Left lung (tissue), 10 donors: Measurements from ENCODE around the gene TRUB1. TPM values are rescaled to one million over a fixed set of nuclear protein-coding genes. Genes with fewer than 3 reads are reported as not detected.

Experiments used
- ATAC-seq: fragments of 200-7000 bp; cut with Tn5 transposase; one replicate; pipeline ENCODE4 v1.9.1; 2020; ENCODE audit warnings: moderate library complexity
- DNase-seq, 4 donors: peaks; one replicate each; pipeline ENCODE4 v3.0.0-alpha.2; 2013 to 2020
- H3K27ac ChIP-seq, 2 donors: fragments of 200-600 bp; sonication (generic) in 1 of 2; one replicate each; pipeline versions ENCODE4 v1.5.0 to v1.8.0; 2020 to 2021
- H3K27me3 ChIP-seq, 2 donors: fragments of 200-600 bp; sonication (generic) in 1 of 2; one replicate each; pipeline versions ENCODE4 v1.5.0 to v1.8.0; 2020 to 2021
- H3K36me3 ChIP-seq, 2 donors: fragments of 200-600 bp; sonication (generic) in 1 of 2; one replicate each; pipeline versions ENCODE4 v1.5.0 to v1.8.0; 2020 to 2021
- H3K4me1 ChIP-seq, 2 donors: fragments of 200-600 bp; one replicate each; pipeline ENCODE4 v1.8.0; 2021
- H3K4me3 ChIP-seq, 2 donors: fragments of 200-600 bp; sonication (generic) in 1 of 2; one replicate each; pipeline versions ENCODE4 v1.5.0 to v1.8.0; 2020 to 2021; ENCODE audit warnings: mild to moderate bottlenecking in 1 of 2
- H3K9me3 ChIP-seq, 2 donors: fragments of 200-600 bp; sonication (generic) in 1 of 2; one replicate each; pipeline versions ENCODE4 v1.5.0 to v1.8.0; 2020 to 2021
- CTCF ChIP-seq, 2 donors: fragments of 200-600 bp; sonication (generic) in 1 of 2; IDR thresholded peaks; one replicate each; pipeline versions ENCODE4 v1.5.0 to v1.8.0; 2021; ENCODE audit warnings: antibody characterized with exemption in 2 of 2
- intact Hi-C, 2 donors: fragments of 100-400 bp; cut with DNase I; formaldehyde crosslinking; loops; one replicate each; pipeline versions ENCODE4 v1.11.2 to v1.14.2; 2022
- polyA plus RNA-seq, 6 donors: library from polyadenylated mRNA; unstranded; fragments of 120-200 nt; gene quantifications; one replicate each; pipeline ENCODE4 v1.2.1, GENCODE V29; 2013; ENCODE audit not compliant: insufficient read length in 6 of 6
- total RNA-seq, 2 donors: library from RNA; stranded (reverse); fragmentation: NEBNext Ultra II Directional; extraction: Animal tissue kit (Norgen Biotek cat#: 25700); gene quantifications; one replicate each; pipeline ENCODE4 v1.2.1, GENCODE V29; 2021
- donor health status: DM: no; HTN: yes; CAD: no.
- donor health status: DM: no; HTN: no; CAD: no.

TRUB1 gene
- total and polyA plus RNA-seq, 8 donors: 11.8 to 31.5 (median 28.4) TPM

GRCh38 chr10:115022733-115023132 is 84.7 kb downstream of the TRUB1 start:
- Histone ChIP-seq H3K4me3 (no peak overlapping the region), H3K9me3 (no peaks in the 10 kb centered on the region), H3K27me3 (no peaks in the 10 kb centered on the region), H3K4me1 (no peaks in the 10 kb centered on the region), H3K27ac (no peak overlapping the region), H3K36me3 (no peaks in the 10 kb centered on the region)
- intact Hi-C loops: no loop called here
- DNase-seq: no peak
- no peak for TF ChIP-seq CTCF (IDR thresholded peaks at IDR 0.05)
- ATAC-seq: no peak

- Histone ChIP-seq H3K4me1 (no peaks in the 10 kb centered on the region), H3K27me3 (no peaks in the 10 kb centered on the region), H3K27ac (no peak overlapping the region), H3K4me3 (no peak overlapping the region), H3K9me3 (no peaks in the 10 kb centered on the region), H3K36me3 (no peaks in the 10 kb centered on the region)
- intact Hi-C loops: no loop called here
- TF ChIP-seq CTCF (IDR thresholded peaks at IDR 0.05): no peak
- no peak for DNase-seq
- ATAC-seq: no peak
Measured at GRCh38 chr10:115023715-115024114, 85.7 kb downstream of the TRUB1 start.

GRCh38 chr10:115024371-115024770 is 86.4 kb downstream of the TRUB1 start:
- DNase-seq: no peak
- no peaks in the 10 kb centered on the region for H3K9me3 ChIP-seq
- intact Hi-C loops: no loop called here
- no peaks in the 10 kb centered on the region for H3K4me1 ChIP-seq
- TF ChIP-seq CTCF (IDR thresholded peaks at IDR 0.05): no peak
- no peaks in the 10 kb centered on the region for H3K36me3 ChIP-seq
- no peak for ATAC-seq
- no peaks in the 10 kb centered on the region for H3K27me3 ChIP-seq
- no peak overlapping the region for H3K27ac ChIP-seq
- H3K4me3 ChIP-seq: no peak overlapping the region

- Histone ChIP-seq H3K4me3 (no peak overlapping the region), H3K27me3 (no peaks in the 10 kb centered on the region), H3K4me1 (no peaks in the 10 kb centered on the region), H3K36me3 (no peaks in the 10 kb centered on the region), H3K9me3 (no peaks in the 10 kb centered on the region), H3K27ac (no peak overlapping the region)
- TF ChIP-seq CTCF (IDR thresholded peaks at IDR 0.05): no peak
- intact Hi-C loops: no loop called here
- DNase-seq (no peak), ATAC-seq (no peak)
Measured at GRCh38 chr10:115026056-115026745, 88.2 kb downstream of the TRUB1 start.

GRCh38 chr10:115026746-115027140 is 88.7 kb downstream of the TRUB1 start:
- Histone ChIP-seq H3K36me3 (no peaks in the 10 kb centered on the region), H3K4me1 (no peaks in the 10 kb centered on the region), H3K27me3 (no peaks in the 10 kb centered on the region), H3K27ac (no peak overlapping the region), H3K9me3 (no peaks in the 10 kb centered on the region), H3K4me3 (no peak overlapping the region)
- TF ChIP-seq CTCF (IDR thresholded peaks at IDR 0.05): no peak
- intact Hi-C loops: no loop called here
- DNase-seq: no peak
- no peak for ATAC-seq

Other genes starting within 250 kb of the TRUB1 start
- gene FHIP2A, start 116.4 kb upstream of the TRUB1 start, total RNA-seq: 10 to 100 TPM; 27.7 to 29.4 TPM
- gene FHIP2A, start 116.4 kb upstream of the TRUB1 start, polyA plus RNA-seq: 10 to 100 TPM; 38.8 to 49.9 (median 42.9) TPM
- 1 to 10 TPM in 1 of 2 donors, under 1 TPM in 1; 0.26 to 1.1 TPM for gene ATRNL1, start 155.2 kb downstream of the TRUB1 start, total RNA-seq
- 1 to 10 TPM; 4.3 to 6.7 (median 5.9) TPM for gene ATRNL1, start 155.2 kb downstream of the TRUB1 start, polyA plus RNA-seq